ENCODE data around the gene ESR2.

DNA sequence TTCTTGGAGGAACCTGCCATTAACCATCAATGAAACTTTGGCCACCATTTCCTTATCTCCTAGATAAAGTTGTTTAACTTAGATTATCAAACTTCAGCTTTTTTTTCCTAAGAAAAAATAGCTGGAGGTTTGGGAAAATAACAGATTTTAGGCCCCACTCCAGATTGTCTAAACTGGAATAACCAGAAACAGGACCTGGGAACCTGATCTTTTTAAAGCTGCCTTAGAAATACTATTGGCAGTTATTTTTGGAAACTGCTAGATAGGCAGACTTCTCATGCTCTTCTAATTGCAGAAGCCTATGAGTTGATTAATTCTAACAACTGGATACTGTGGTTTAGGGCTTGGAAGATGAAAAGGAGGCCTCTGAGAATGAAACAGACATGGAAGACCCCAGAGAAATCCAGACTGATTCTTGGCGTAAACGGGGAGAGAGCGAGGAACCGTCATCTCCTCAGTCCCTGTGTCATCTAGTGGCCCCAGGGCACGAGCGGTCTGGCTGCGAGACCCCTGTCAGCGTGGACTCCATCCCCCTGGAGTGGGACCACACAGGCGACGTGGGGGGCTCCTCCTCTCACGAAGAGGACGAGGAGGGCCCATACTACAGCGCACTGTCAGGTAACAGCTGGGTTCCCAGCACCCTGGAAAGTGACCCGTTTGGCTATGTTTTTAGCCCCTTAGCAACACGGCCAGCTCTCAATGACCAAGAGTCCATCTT is 80.2 kb downstream of the ESR2 start:
- TF ChIP-seq, protein P1, sequence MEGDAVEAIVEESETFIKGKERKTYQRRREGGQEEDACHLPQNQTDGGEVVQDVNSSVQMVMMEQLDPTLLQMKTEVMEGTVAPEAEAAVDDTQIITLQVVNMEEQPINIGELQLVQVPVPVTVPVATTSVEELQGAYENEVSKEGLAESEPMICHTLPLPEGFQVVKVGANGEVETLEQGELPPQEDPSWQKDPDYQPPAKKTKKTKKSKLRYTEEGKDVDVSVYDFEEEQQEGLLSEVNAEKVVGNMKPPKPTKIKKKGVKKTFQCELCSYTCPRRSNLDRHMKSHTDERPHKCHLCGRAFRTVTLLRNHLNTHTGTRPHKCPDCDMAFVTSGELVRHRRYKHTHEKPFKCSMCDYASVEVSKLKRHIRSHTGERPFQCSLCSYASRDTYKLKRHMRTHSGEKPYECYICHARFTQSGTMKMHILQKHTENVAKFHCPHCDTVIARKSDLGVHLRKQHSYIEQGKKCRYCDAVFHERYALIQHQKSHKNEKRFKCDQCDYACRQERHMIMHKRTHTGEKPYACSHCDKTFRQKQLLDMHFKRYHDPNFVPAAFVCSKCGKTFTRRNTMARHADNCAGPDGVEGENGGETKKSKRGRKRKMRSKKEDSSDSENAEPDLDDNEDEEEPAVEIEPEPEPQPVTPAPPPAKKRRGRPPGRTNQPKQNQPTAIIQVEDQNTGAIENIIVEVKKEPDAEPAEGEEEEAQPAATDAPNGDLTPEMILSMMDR (IDR thresholded peaks at IDR 0.05 in 4 of 5, conservative IDR thresholded peaks at IDR 0.05 in 1 of 5), result no peak
- TF ChIP-seq POLR2A (IDR thresholded peaks at IDR 0.05), result peak; percentile 17 to 83
